HG03565 (cell line): ENCODE measurements around the gene PRMT3.
"Not testable (repeated sequence)": the region's sequence is repeated elsewhere in the genome, so short reads cannot be mapped to it uniquely, and the experiment has no call there.

Source experiments
- ATAC-seq: cut with Tn5 transposase; IDR thresholded peaks from one replicate; pipeline ENCODE4 v1.9.1; 2021; ENCODE audit warnings: mild to moderate bottlenecking, moderate library complexity; ENCODE audit not compliant: unreplicated experiment

Gene PRMT3

GRCh38 chr11:20497124-20497792, 109.7 kb downstream of the PRMT3 start:
- ATAC-seq = no peak

GRCh38 chr11:20501252-20501651, 113.7 kb downstream of the PRMT3 start:
- ATAC-seq = no peak

GRCh38 chr11:20501971-20502370, 114.5 kb downstream of the PRMT3 start:
- no peak for ATAC-seq

- no peak for ATAC-seq
Measured at GRCh38 chr11:20511982-20512381, 124.5 kb downstream of the PRMT3 start.

- no peak for ATAC-seq
Measured at GRCh38 chr11:20512869-20513268, 125.4 kb downstream of the PRMT3 start.

GRCh38 chr11:20518323-20518834, 130.9 kb downstream of the PRMT3 start:
- ATAC-seq = no peak

GRCh38 chr11:20522536-20522935, 135.0 kb downstream of the PRMT3 start:
- no peak for ATAC-seq

- no peak for ATAC-seq
Measured at GRCh38 chr11:20529757-20530156, 142.2 kb downstream of the PRMT3 start.

- ATAC-seq = peak; percentile 70
Measured at GRCh38 chr11:20530942-20531703, 143.6 kb downstream of the PRMT3 start.

GRCh38 chr11:20535271-20535881, 147.9 kb downstream of the PRMT3 start:
- no peak for ATAC-seq

GRCh38 chr11:20536365-20536764, 148.8 kb downstream of the PRMT3 start:
- ATAC-seq = no peak

- ATAC-seq = no peak
Measured at GRCh38 chr11:20536784-20537183, 149.3 kb downstream of the PRMT3 start.

- no peak for ATAC-seq
Measured at GRCh38 chr11:20541503-20541902, 154.0 kb downstream of the PRMT3 start.

GRCh38 chr11:20544603-20545237, 157.2 kb downstream of the PRMT3 start:
- no peak for ATAC-seq

GRCh38 chr11:20547411-20547810, 159.9 kb downstream of the PRMT3 start:
- no peak for ATAC-seq

- no peak for ATAC-seq
Measured at GRCh38 chr11:20551096-20551495, 163.6 kb downstream of the PRMT3 start.

GRCh38 chr11:20555783-20556182, 168.3 kb downstream of the PRMT3 start:
- no peak for ATAC-seq

- ATAC-seq = not testable (repeated sequence)
Measured at GRCh38 chr11:20556396-20556795, 168.9 kb downstream of the PRMT3 start.

GRCh38 chr11:20558741-20559140, 171.2 kb downstream of the PRMT3 start:
- no peak for ATAC-seq
